Karpas-422 (cell line): ENCODE measurements around the gene CROCC. TPM values are rescaled to one million over a fixed set of nuclear protein-coding genes. Genes with fewer than 3 reads are reported as not detected.
A peak's percentile ranks its signal among the peaks of the same experiment; 100 is the strongest.
"Not testable (repeated sequence)": the region's sequence is repeated elsewhere in the genome, so short reads cannot be mapped to it uniquely, and the experiment has no call there.

Experiments used
- DNase-seq: peaks from one replicate; pipeline ENCODE4 v3.0.0-alpha.2; 2015
- H2AFZ ChIP-seq: fragments of 200-600 bp; sonication (generic); 2 replicates; pipeline ENCODE4 v1.6.1; 2014; ENCODE audit warnings: antibody characterized with exemption, low read length, mixed read lengths
- H3K27ac ChIP-seq: fragments of 200-600 bp; sonication (generic); 2 replicates; pipeline ENCODE4 v1.5.1; 2014; ENCODE audit warnings: mild to moderate bottlenecking, low read length, moderate library complexity
- H3K27me3 ChIP-seq: fragments of 200-600 bp; sonication (generic); 2 replicates; pipeline ENCODE4 v1.6.1; 2014; ENCODE audit warnings: low read length, mixed read lengths
- H3K36me3 ChIP-seq: fragments of 200-600 bp; sonication (generic); 2 replicates; pipeline ENCODE4 v1.6.1; 2014; ENCODE audit warnings: low read length, mixed read lengths; ENCODE audit not compliant: insufficient read depth
- H3K4me1 ChIP-seq: fragments of 200-600 bp; sonication (generic); 2 replicates; pipeline ENCODE4 v1.6.1; 2014; ENCODE audit warnings: mild to moderate bottlenecking, low read length, mixed read lengths
- H3K4me2 ChIP-seq: fragments of 200-600 bp; sonication (generic); 2 replicates; pipeline ENCODE4 v1.6.1; 2014; ENCODE audit warnings: low read length, low read depth, mild to moderate bottlenecking; ENCODE audit not compliant: poor library complexity, severe bottlenecking
- H3K4me3 ChIP-seq: fragments of 200-600 bp; sonication (generic); 2 replicates; pipeline ENCODE4 v1.5.1; 2014; ENCODE audit warnings: mild to moderate bottlenecking, antibody characterized with exemption, low read length, mixed read lengths
- H3K79me2 ChIP-seq: fragments of 200-600 bp; sonication (generic); 2 replicates; pipeline ENCODE4 v1.6.1; 2014; ENCODE audit warnings: mild to moderate bottlenecking, low read length, mixed read lengths
- H3K9ac ChIP-seq: fragments of 200-600 bp; sonication (generic); 2 replicates; pipeline ENCODE4 v1.6.0; 2014; ENCODE audit warnings: low read length
- H3K9me2 ChIP-seq: fragments of 200-600 bp; sonication (generic), shearing (Covaris generic); replicated peaks from 2 replicates; pipeline ENCODE4 v1.6.0; 2014; ENCODE audit warnings: mild to moderate bottlenecking, low read length, moderate library complexity; ENCODE audit not compliant: insufficient read depth
- H3K9me3 ChIP-seq: fragments of 300-700, 200-600 bp; sonication (generic); 2 replicates; pipeline ENCODE4 v1.6.1; 2014; ENCODE audit warnings: low read length, mixed read lengths
- H4K20me1 ChIP-seq: fragments of 200-600 bp; sonication (generic); 2 replicates; pipeline ENCODE4 v1.6.1; 2014; ENCODE audit warnings: mild to moderate bottlenecking, antibody characterized with exemption, low read length, low read depth; ENCODE audit not compliant: insufficient read depth
- total RNA-seq: library from RNA; depleted of rRNA; stranded (reverse); fragments of >200 nt; shearing (Covaris generic); gene quantifications from 2 replicates; pipeline ENCODE4 v1.2.3, GENCODE V29; 2014; ENCODE audit warnings: low replicate concordance

Gene CROCC
- total RNA-seq, 1 experiment from 2014 or later, result 12.1 TPM

DNA sequence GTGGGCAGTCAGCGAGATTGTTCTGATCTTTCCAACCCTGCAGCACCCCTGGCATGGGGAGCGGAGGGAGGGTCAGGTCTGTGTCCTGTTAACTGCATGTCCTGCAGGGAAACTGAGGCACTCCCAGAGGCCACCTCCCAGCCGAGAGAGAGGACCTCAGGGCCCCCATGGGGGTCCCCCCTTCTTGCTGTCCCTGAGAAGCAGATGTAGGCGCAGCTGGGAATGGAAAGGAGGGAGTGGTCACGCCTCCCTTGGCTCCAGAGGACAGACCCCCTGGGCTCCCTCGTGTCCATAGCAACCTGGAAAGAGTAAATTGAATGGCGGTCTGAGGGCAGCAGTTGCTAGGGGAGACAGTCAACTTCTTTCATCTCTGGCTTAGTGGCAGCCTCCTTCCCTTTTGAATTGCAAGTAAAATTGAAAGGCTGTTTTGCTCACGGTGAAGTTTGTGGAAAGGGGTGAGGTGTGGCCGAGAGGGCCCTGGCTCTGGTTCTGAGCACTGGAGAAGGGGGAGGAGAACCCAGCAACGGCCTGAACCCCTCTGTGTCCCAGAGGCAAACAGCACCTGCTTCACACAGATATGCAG, 4.9 kb downstream of the CROCC start:
- Histone ChIP-seq H3K9ac (no peak overlapping the region), H3K9me3 (no peaks in the 10 kb centered on the region), H3K4me3 (no peak overlapping the region), H4K20me1 (no peaks in the 10 kb centered on the region), H2AFZ (no peak overlapping the region), H3K36me3 (no peaks in the 10 kb centered on the region), H3K4me2 (no peak overlapping the region), H3K4me1 (peaks cover 14% of the 10 kb centered on the region), H3K9me2 (no peaks in the 10 kb centered on the region), H3K27ac (no peak overlapping the region), H3K79me2 (peaks cover 7% of the 10 kb centered on the region; the same call in 1 of the 2 replicates), H3K27me3 (no peaks in the 10 kb centered on the region)
- DNase-seq, result no peak

DNA sequence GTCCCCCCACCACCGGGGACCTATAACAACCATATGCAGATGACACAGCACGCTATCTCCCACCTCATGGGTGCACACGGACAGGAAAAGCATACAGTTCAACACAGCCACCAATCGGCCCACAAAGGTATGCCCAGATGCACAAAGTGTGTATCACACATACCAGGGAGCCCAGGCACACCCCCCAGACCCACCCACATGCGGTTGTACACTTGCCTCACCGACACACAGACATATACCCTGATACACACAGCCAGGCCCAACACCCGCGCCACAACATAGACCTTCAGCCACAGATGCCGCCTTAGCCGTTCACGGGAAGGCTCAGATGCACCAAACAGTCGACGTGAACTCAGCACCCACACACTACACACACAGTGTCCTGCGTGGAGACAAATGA, 5.5 kb downstream of the CROCC start:
- DNase-seq, result no peak
- Histone ChIP-seq H3K4me2 (no peak overlapping the region), H3K9me3 (no peaks in the 10 kb centered on the region), H3K27me3 (no peaks in the 10 kb centered on the region), H3K9me2 (no peaks in the 10 kb centered on the region), H3K27ac (no peak overlapping the region), H2AFZ (no peak overlapping the region), H3K9ac (no peak overlapping the region), H3K4me3 (no peak overlapping the region), H3K79me2 (peaks cover 7% of the 10 kb centered on the region; the same call in 1 of the 2 replicates), H3K4me1 (peaks cover 8% of the 10 kb centered on the region), H3K36me3 (no peaks in the 10 kb centered on the region), H4K20me1 (no peaks in the 10 kb centered on the region)

GRCh38 chr1:16927711-16928485, 6.2 kb downstream of the CROCC start:
- no peak for DNase-seq
- no peak overlapping the region for H3K27ac ChIP-seq

GRCh38 chr1:16929146-16930041, 7.7 kb downstream of the CROCC start:
- not testable (repeated sequence) for H4K20me1 ChIP-seq, H3K36me3 ChIP-seq, H3K4me3 ChIP-seq, H3K27ac ChIP-seq, H3K4me2 ChIP-seq, H3K79me2 ChIP-seq, H3K4me1 ChIP-seq, H3K9me3 ChIP-seq, H2AFZ ChIP-seq, H3K9me2 ChIP-seq, H3K27me3 ChIP-seq
- DNase-seq, result peak; percentile 76
- H3K9ac ChIP-seq, result peak overlapping the region; percentile 34; the same call in 1 of the 2 replicates

More at GRCh38 chr1:16927711-16928485, 6.2 kb downstream of the CROCC start:
- Histone ChIP-seq H2AFZ (no peak overlapping the region), H3K9me3 (no peaks in the 10 kb centered on the region), H3K4me1 (peaks cover 4% of the 10 kb centered on the region), H3K4me3 (no peak overlapping the region), H3K4me2 (no peak overlapping the region), H3K79me2 (peaks cover under 1% of the 10 kb centered on the region; the same call in 1 of the 2 replicates), H3K36me3 (no peaks in the 10 kb centered on the region), H3K27me3 (no peaks in the 10 kb centered on the region), H4K20me1 (no peaks in the 10 kb centered on the region), H3K9me2 (no peaks in the 10 kb centered on the region), H3K9ac (no peak overlapping the region)

DNA sequence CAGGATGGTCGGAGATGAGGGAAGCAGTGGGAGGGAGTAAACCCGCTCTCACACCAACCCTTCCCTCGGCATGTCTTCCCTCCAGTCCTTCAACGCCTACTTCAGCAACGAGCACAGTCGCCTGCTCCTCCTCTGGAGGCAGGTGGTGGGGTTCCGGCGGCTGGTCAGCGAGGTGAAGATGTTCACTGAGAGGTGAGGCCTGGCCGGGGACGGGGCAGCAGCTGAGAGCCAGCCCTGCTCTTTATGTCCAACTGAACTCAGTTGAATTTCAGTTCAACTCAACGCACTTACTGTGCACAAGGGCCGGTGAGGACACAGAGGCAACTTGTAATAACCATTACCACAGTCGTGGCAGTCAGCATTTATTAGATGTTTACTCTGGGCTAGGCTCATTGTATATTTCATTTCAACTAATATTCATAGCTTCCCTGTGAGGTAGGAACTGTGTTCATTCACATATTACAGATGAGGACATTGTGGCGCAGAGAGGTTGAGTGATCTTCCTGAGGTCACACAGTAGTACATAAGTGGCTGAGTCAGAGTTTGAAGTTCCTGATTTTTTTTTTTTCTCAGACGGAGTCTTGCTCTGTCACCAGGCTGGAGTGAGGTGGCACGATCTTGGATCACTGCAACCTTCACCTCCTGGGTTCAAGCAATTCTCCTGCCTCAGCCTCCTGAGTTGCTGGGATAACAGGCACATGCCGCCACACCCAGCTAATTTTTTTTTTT, 9.6 kb downstream of the CROCC start:
- H3K4me3 ChIP-seq, H3K27ac ChIP-seq, H3K9me2 ChIP-seq, H3K4me2 ChIP-seq, H2AFZ ChIP-seq, H3K9me3 ChIP-seq, H3K27me3 ChIP-seq, H3K79me2 ChIP-seq, H4K20me1 ChIP-seq, DNase-seq, H3K36me3 ChIP-seq, H3K9ac ChIP-seq, H3K4me1 ChIP-seq: not testable (repeated sequence)

- H3K4me2 ChIP-seq, H3K9me3 ChIP-seq, H3K9me2 ChIP-seq, H3K79me2 ChIP-seq, H3K27me3 ChIP-seq, H2AFZ ChIP-seq, H3K4me1 ChIP-seq, H3K27ac ChIP-seq, H3K4me3 ChIP-seq, H3K36me3 ChIP-seq, DNase-seq, H3K9ac ChIP-seq, H4K20me1 ChIP-seq: not testable (repeated sequence)
Measured at GRCh38 chr1:16933945-16934344, 12.2 kb downstream of the CROCC start.

- H3K9ac ChIP-seq, H3K4me2 ChIP-seq, H3K4me1 ChIP-seq, H3K27ac ChIP-seq, DNase-seq, H2AFZ ChIP-seq, H4K20me1 ChIP-seq, H3K36me3 ChIP-seq, H3K27me3 ChIP-seq, H3K4me3 ChIP-seq, H3K79me2 ChIP-seq, H3K9me3 ChIP-seq, H3K9me2 ChIP-seq: not testable (repeated sequence)
Measured at GRCh38 chr1:16936580-16936979, 14.8 kb downstream of the CROCC start.
